ENCODE data around the gene LRP8. TPM values are rescaled to one million over a fixed set of nuclear protein-coding genes. Genes with fewer than 3 reads are reported as not detected.

The LRP8 gene
- total and polyA plus RNA-seq, 2 donors from 2014 or later: 1.4 to 6.9 TPM

GRCh38 chr1:53308506-53308905 is 19.4 kb downstream of the LRP8 start:
- no peak overlapping the region for H3K27ac ChIP-seq (ENCODE audit: low read depth in 2 of 2, low read length in 2 of 2)
- H3K9me3 ChIP-seq (ENCODE audit: control insufficient read depth in 2 of 3, insufficient read depth in 1 of 3, low read length in 3 of 3): no peaks in the 10 kb centered on the region
- no peak for TF ChIP-seq CTCF (IDR thresholded peaks at IDR 0.05; ENCODE audit: borderline replicate concordance, extremely low read depth, insufficient read depth)
- no peak overlapping the region for H3K9ac ChIP-seq (ENCODE audit: low read length in 3 of 3)
- H3K4me1 ChIP-seq (ENCODE audit: control insufficient read depth in 2 of 3, insufficient read depth in 2 of 3, low read depth in 1 of 3, low read length in 3 of 3): peaks cover 0 to 5% (median 2%) of the 10 kb centered on the region in 3 donors
- no peak for FAIRE-seq
- no peaks in the 10 kb centered on the region for H3K36me3 ChIP-seq (ENCODE audit: control insufficient read depth in 2 of 3, insufficient read depth in 3 of 3, low read length in 3 of 3)
- peak in 3 of 5 donors; percentile 46 to 59 (median 48) for DNase-seq
- H3K27me3 ChIP-seq (ENCODE audit: control insufficient read depth, insufficient read depth, low read length): no peaks in the 10 kb centered on the region
- intact Hi-C loops (cut with DNase I): no loop called here
- no peak overlapping the region for H3K4me3 ChIP-seq (ENCODE audit: low read length in 3 of 3)

GRCh38 chr1:53307037-53307436 is 20.8 kb downstream of the LRP8 start:
- no peak for TF ChIP-seq CTCF (IDR thresholded peaks at IDR 0.05; ENCODE audit: borderline replicate concordance, extremely low read depth, insufficient read depth)
- peaks cover 0 to 5% (median 2%) of the 10 kb centered on the region in 3 donors for H3K4me1 ChIP-seq (ENCODE audit: control insufficient read depth in 2 of 3, insufficient read depth in 2 of 3, low read depth in 1 of 3, low read length in 3 of 3)
- intact Hi-C loops (cut with DNase I): no loop called here
- no peak overlapping the region for H3K27ac ChIP-seq (ENCODE audit: low read depth in 2 of 2, low read length in 2 of 2)
- FAIRE-seq (no peak), DNase-seq (no peak)
- no peaks in the 10 kb centered on the region for H3K9me3 ChIP-seq (ENCODE audit: control insufficient read depth in 2 of 3, insufficient read depth in 1 of 3, low read length in 3 of 3)
- H3K36me3 ChIP-seq (ENCODE audit: control insufficient read depth in 2 of 3, insufficient read depth in 3 of 3, low read length in 3 of 3): no peaks in the 10 kb centered on the region
- H3K4me3 ChIP-seq (ENCODE audit: low read length in 3 of 3): no peak overlapping the region
- no peaks in the 10 kb centered on the region for H3K27me3 ChIP-seq (ENCODE audit: control insufficient read depth, insufficient read depth, low read length)
- no peak overlapping the region for H3K9ac ChIP-seq (ENCODE audit: low read length in 3 of 3)

- H3K4me1 ChIP-seq (ENCODE audit: control insufficient read depth in 2 of 3, insufficient read depth in 2 of 3, low read depth in 1 of 3, low read length in 3 of 3): peaks cover 0 to 5% (median 2%) of the 10 kb centered on the region in 3 donors
Measured at GRCh38 chr1:53306168-53306567, 21.7 kb downstream of the LRP8 start.

More at GRCh38 chr1:53306168-53306567, 21.7 kb downstream of the LRP8 start:
- intact Hi-C loops (cut with DNase I): no loop called here
- Histone ChIP-seq H3K27me3 (ENCODE audit: control insufficient read depth, insufficient read depth, low read length) (no peaks in the 10 kb centered on the region), H3K9ac (ENCODE audit: low read length in 3 of 3) (no peak overlapping the region), H3K9me3 (ENCODE audit: control insufficient read depth in 2 of 3, insufficient read depth in 1 of 3, low read length in 3 of 3) (no peaks in the 10 kb centered on the region), H3K27ac (ENCODE audit: low read depth in 2 of 2, low read length in 2 of 2) (peak overlapping the region in 1 of 2 donors; percentile 4), H3K4me3 (ENCODE audit: low read length in 3 of 3) (no peak overlapping the region), H3K36me3 (ENCODE audit: control insufficient read depth in 2 of 3, insufficient read depth in 3 of 3, low read length in 3 of 3) (no peaks in the 10 kb centered on the region)
- FAIRE-seq: no peak
- DNase-seq: no peak
- TF ChIP-seq CTCF (IDR thresholded peaks at IDR 0.05; ENCODE audit: borderline replicate concordance, extremely low read depth, insufficient read depth): no peak

Measured in kidney (tissue), 14 donors.